HG03175 (cell line): Measurements from ENCODE around the gene CASZ1.

Experiments used
- ATAC-seq: cut with Tn5 transposase; IDR thresholded peaks from one replicate; pipeline ENCODE4 v1.9.1; 2021; ENCODE audit warnings: mild to moderate bottlenecking, moderate library complexity; ENCODE audit not compliant: unreplicated experiment

CASZ1 gene

GRCh38 chr1:10733474-10734366 is 62.7 kb downstream of the CASZ1 start:
- ATAC-seq, result no peak

- ATAC-seq, result no peak
Observed at GRCh38 chr1:10730985-10731384, 65.5 kb downstream of the CASZ1 start.

GRCh38 chr1:10728595-10729410 is 67.6 kb downstream of the CASZ1 start:
- ATAC-seq, result no peak

- ATAC-seq, result no peak
Observed at GRCh38 chr1:10727751-10728232, 68.7 kb downstream of the CASZ1 start.

- ATAC-seq, result no peak
Observed at GRCh38 chr1:10726355-10726754, 70.1 kb downstream of the CASZ1 start.

- ATAC-seq, result no peak
Observed at GRCh38 chr1:10724948-10725847, 71.2 kb downstream of the CASZ1 start.

GRCh38 chr1:10724511-10724910 is 71.9 kb downstream of the CASZ1 start:
- ATAC-seq, result no peak

- no peak for ATAC-seq
Observed at GRCh38 chr1:10724052-10724494, 72.4 kb downstream of the CASZ1 start.

- ATAC-seq, result no peak
Observed at GRCh38 chr1:10723317-10723716, 73.1 kb downstream of the CASZ1 start.

- ATAC-seq, result no peak
Observed at GRCh38 chr1:10722803-10723202, 73.6 kb downstream of the CASZ1 start.

- ATAC-seq, result no peak
Observed at GRCh38 chr1:10721381-10722321, 74.8 kb downstream of the CASZ1 start.

- ATAC-seq, result no peak
Observed at GRCh38 chr1:10720635-10721034, 75.8 kb downstream of the CASZ1 start.

- ATAC-seq, result no peak
Observed at GRCh38 chr1:10718083-10718415, 78.4 kb downstream of the CASZ1 start.

- no peak for ATAC-seq
Observed at GRCh38 chr1:10717296-10718082, 79.0 kb downstream of the CASZ1 start.

- no peak for ATAC-seq
Observed at GRCh38 chr1:10716840-10717239, 79.6 kb downstream of the CASZ1 start.

GRCh38 chr1:10714337-10715114 is 81.9 kb downstream of the CASZ1 start:
- ATAC-seq, result no peak

GRCh38 chr1:10713614-10714013 is 82.8 kb downstream of the CASZ1 start:
- no peak for ATAC-seq
